Amygdala (tissue), 56 donors: ENCODE results near the gene CD300E.

Experiments used
- DNase-seq, 56 donors: peaks; one replicate each; lab custom pipeline; 2025; lab: John Stamatoyannopoulos, UW

The CD300E gene

GRCh38 chr17:74623693-74624093 is at the start of gene CD300E:
TSS of gene CD300E (minus strand) at chr17:74623738. CDS start at chr17:74623621, 117 bp downstream.
- DNase-seq = no peak

GRCh38 chr17:74671031-74671771 is 47.7 kb upstream of the CD300E start:
- DNase-seq = peak in 33 of 56 donors; percentile 6 to 65 (median 20)

- no peak for DNase-seq
These were observed 46.8 kb upstream of the CD300E start for GRCh38 chr17:74670329-74670728.

GRCh38 chr17:74663561-74663960 is 40.0 kb upstream of the CD300E start:
- DNase-seq = no peak

- no peak for DNase-seq
These were observed 36.4 kb upstream of the CD300E start for GRCh38 chr17:74659889-74660288.

DNA sequence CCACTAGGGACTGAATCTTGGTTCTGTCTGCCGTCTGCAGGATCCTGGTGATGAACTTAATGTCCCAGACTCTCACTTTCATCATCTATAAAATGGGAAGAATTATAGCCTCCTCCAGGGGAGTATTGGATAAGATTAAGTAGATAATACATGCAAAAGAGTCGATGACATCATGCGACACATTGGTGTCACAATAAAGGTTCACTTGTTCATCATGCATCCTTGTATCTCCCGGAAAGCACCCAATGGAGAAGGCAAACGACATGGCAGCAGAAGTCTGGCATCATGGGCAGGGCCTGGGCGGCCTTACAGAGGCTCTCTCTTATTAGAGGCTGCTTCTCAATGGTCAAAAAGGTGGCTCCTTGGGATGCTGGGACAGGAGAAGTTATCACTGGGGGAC is 35.1 kb upstream of the CD300E start:
- DNase-seq = no peak

DNA sequence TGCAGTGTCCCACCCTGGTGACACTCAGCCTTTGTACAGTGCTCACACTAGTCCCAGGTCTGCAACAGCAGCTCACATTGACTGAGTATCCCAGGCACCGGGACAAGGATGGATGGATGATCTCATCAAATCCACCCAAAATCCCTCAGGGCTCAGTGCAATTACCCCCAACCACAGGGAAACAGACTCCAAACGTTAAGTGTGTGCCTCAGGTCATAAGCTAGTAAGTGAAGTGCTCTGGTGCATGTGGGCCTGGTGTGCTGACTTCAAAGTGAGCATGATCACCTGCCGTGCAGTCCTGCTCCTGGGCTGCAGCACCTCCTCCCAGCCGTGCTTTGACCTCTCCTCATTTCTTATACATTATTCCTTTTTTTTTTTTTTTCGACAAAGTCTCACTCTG is 31.2 kb upstream of the CD300E start:
- no peak for DNase-seq

- no peak for DNase-seq
These were observed 28.5 kb upstream of the CD300E start for GRCh38 chr17:74652020-74652419.

DNA sequence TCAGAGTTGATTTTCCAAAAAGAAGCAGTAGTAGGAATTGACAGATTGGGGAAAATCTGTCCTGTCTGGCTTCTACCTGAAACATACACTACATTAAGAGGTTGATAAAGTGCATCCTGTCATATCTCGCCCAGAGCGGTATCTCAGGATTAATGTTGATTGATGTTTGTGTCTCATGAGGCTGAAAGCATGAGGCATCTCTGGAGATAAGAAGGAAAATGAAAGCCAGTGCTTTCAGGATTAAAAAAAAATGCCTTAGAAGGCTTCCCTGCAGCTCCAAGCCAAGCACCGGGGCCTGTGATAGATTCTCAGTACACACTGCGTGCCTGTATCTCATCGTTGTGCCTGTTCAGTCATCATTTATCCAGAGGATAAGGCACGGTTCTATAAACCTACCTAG is 26.4 kb upstream of the CD300E start:
- DNase-seq = no peak

- no peak for DNase-seq
These were observed 24.5 kb upstream of the CD300E start for GRCh38 chr17:74647871-74648672.

GRCh38 chr17:74646231-74646630 is 22.7 kb upstream of the CD300E start:
- DNase-seq = no peak

DNA sequence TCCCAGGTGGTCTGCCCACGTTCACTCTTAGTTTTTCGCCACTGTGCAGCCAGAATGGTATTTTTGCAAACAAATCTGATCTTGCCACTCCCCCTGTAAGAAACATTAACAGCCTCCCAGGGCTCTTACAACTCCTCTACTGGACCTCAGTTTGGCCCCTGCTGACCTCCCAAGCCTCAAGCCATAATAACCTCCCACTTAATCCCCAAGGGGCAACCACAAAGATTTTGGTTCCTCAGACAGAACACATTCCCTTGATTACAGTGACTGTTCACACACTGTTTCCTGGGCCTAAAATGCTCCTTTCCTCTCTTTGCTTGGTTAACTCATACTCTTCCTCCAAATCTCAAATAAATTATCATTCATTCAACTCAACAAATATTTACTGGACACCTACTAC is 21.5 kb upstream of the CD300E start:
- no peak for DNase-seq

DNA sequence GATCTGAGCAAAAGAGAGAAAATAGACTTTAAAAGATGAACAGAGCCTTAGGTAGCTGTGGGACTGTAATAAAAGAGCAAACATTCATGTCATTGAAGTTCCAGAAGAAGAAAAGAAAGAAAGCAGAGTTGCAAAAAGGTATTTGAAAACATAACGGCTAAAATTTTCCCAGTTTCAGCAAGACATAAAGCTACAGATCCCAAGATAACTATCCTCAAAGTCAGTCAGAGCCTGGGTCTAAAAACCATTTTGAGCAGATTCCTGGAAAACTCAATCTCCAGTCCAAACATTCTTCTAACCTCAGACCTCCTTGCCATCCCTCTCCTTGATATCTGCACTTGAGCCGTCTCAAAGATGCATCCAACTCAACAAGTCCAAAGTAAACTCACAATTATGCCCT is 20.9 kb upstream of the CD300E start:
- no peak for DNase-seq

DNA sequence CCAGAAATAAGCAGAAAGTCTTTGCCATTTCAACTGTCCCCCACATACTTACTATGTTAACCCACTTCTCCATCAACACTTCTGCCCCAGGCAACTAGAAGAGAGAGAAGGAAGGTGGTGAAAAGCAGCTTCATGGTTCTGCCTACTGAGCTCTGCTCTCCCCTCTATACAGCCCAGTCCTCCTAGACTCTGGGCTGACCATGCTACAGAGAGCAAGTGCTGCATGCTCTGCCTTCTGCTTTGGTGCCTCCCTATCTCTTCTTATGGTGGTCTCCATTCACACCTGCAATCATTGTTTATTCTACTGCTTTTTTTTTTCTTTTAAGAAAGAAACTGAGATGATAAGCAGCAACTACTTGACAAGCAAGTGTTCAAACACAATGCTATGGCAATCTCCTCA is 20.3 kb upstream of the CD300E start:
- no peak for DNase-seq

DNA sequence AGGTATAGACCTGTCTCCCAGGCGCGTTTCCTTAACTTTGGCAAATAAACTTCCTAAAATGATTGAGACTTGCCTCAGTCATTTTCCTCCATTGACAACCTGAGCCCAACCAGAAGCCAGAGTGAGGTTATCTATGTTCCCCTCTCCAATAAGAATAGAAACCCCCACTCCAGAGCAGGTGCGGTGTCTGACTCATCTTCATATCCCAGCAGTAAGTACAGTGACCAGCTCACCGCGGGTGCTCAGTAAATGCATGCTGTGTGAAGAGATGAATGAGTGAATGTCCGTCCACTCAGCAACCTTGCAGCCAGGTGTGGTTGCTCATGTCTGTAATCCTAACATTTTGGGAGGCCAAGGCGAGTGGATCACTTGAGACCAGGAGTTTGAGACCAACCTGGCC is 19.5 kb upstream of the CD300E start:
- no peak for DNase-seq

DNA sequence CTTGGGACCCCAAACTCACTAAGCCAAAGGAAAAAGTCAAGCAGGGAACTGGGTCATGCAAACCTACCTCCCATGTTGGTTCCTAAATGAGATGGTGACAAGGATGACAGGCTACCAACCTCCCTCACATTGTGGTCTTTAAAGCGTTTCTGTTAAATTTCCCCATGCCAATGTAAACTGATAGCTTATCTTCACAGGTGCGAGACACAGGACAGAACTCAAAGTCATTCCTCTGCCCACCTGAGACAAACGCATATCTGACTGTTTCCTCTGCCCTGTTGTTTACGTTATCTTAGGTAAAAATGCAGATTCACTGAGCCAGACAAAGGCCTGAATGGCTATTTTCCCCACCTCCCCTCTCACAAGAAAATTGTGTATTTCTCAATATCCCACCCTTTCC is 19.0 kb upstream of the CD300E start:
- DNase-seq = no peak

- no peak for DNase-seq
These were observed 18.4 kb upstream of the CD300E start for GRCh38 chr17:74641958-74642298.

GRCh38 chr17:74641224-74641957 is 17.9 kb upstream of the CD300E start:
- DNase-seq = no peak

GRCh38 chr17:74639704-74640151 is 16.2 kb upstream of the CD300E start:
- DNase-seq = peak in 2 of 56 donors; percentile 2 to 7

- DNase-seq = no peak
These were observed 14.4 kb upstream of the CD300E start for GRCh38 chr17:74637926-74638325.

GRCh38 chr17:74637265-74637664 is 13.7 kb upstream of the CD300E start:
- DNase-seq = no peak
